Measurements from ENCODE around the gene ACSS3.

ACSS3 gene

GRCh38 chr12:81259360-81259759 lies 181.5 kb downstream of the ACSS3 start:
- CTCF ChIA-PET, result interaction anchor here (0.6 to 1.0 kb wide), 3 partner anchors 301 to 1061 kb away, joined by 3 to 4 read pairs (median 4); no protein-coding TSS in a partner anchor
- no peak for TF ChIP-seq PRDM4 (tag by site-specific recombination; IDR thresholded peaks at IDR 0.05)
- peak; percentile 58 for TF ChIP-seq ATF2 (tag by site-specific recombination; IDR thresholded peaks at IDR 0.05; ENCODE audit: low read depth)

GRCh38 chr12:81261508-81262207 lies 183.8 kb downstream of the ACSS3 start:
- Histone ChIP-seq H3K27ac (ENCODE audit: extremely low read depth, low read depth, low read length) (no peak overlapping the region), H3K36me3 (ENCODE audit: control insufficient read depth in 2 of 2, insufficient read depth in 1 of 2, low read length in 2 of 2) (no peaks in the 10 kb centered on the region), H3K9me3 (ENCODE audit: control insufficient read depth, insufficient read depth, low read depth, low read length) (no peaks in the 10 kb centered on the region), H3K4me3 (ENCODE audit: low read depth, low read length) (no peak overlapping the region), H3K4me1 (ENCODE audit: control insufficient read depth, insufficient read depth, low read length) (no peaks in the 10 kb centered on the region)
- CTCF ChIA-PET, result no interaction called here
- TF ChIP-seq PATZ1 (tag by site-specific recombination; IDR thresholded peaks at IDR 0.05) (no peak), IKZF3 (tag by site-specific recombination; IDR thresholded peaks at IDR 0.05) (no peak), ZNF76 (tag by site-specific recombination; IDR thresholded peaks at IDR 0.05; ENCODE audit: borderline replicate concordance, low read depth) (no peak), ZNF280C (tag by site-specific recombination; IDR thresholded peaks at IDR 0.05) (no peak), GLI4 (tag by site-specific recombination; IDR thresholded peaks at IDR 0.05) (no peak), PRDM1 (tag by site-specific recombination; IDR thresholded peaks at IDR 0.05) (no peak), PRDM6 (tag by site-specific recombination; IDR thresholded peaks at IDR 0.05) (no peak), ZNF624 (tag by site-specific recombination; IDR thresholded peaks at IDR 0.05) (no peak), HIC1 (tag by site-specific recombination; IDR thresholded peaks at IDR 0.05) (no peak), ZNF175 (tag by site-specific recombination; IDR thresholded peaks at IDR 0.05) (no peak), ZNF701 (tag by site-specific recombination; IDR thresholded peaks at IDR 0.05) (no peak), SCRT2 (tag by site-specific recombination; IDR thresholded peaks at IDR 0.05) (no peak), ZNF704 (tag by site-specific recombination; IDR thresholded peaks at IDR 0.05) (no peak), ZNF202 (tag by site-specific recombination; IDR thresholded peaks at IDR 0.05; ENCODE audit: borderline replicate concordance) (no peak), HOXC10 (CRISPR knock-in tag; IDR thresholded peaks at IDR 0.05) (no peak), ZNF169 (tag by site-specific recombination; IDR thresholded peaks at IDR 0.05) (no peak)
- POLR2A ChIA-PET, result no interaction called here

More at GRCh38 chr12:81259360-81259759, 181.5 kb downstream of the ACSS3 start:
- Histone ChIP-seq H3K4me3 (ENCODE audit: low read depth, low read length) (no peak overlapping the region), H3K4me1 (ENCODE audit: control insufficient read depth, insufficient read depth, low read length) (no peaks in the 10 kb centered on the region), H3K9me3 (ENCODE audit: control insufficient read depth, insufficient read depth, low read depth, low read length) (no peaks in the 10 kb centered on the region), H3K27ac (ENCODE audit: extremely low read depth, low read depth, low read length) (no peak overlapping the region), H3K36me3 (ENCODE audit: control insufficient read depth in 2 of 2, insufficient read depth in 1 of 2, low read length in 2 of 2) (no peaks in the 10 kb centered on the region)
- POLR2A ChIA-PET, result no interaction called here
